Effector memory CD4-positive, alpha-beta T cell (primary cell): ENCODE results near the gene HMCES.
"Not testable (repeated sequence)": the region's sequence is repeated elsewhere in the genome, so short reads cannot be mapped to it uniquely, and the experiment has no call there.

Experiments
- DNase-seq, 3 donors: peaks; one replicate each; pipeline ENCODE4 v3.0.0-alpha.2; 2020
- H3K27ac ChIP-seq: 2 replicates; pipeline ENCODE4 v1.7.0; 2013; ENCODE audit warnings: mild to moderate bottlenecking, low read length, moderate library complexity; ENCODE audit not compliant: insufficient read depth, poor library complexity, severe bottlenecking
- H3K27me3 ChIP-seq: replicated peaks from 2 replicates; pipeline ENCODE4 v1.7.0; 2013; ENCODE audit warnings: mild to moderate bottlenecking, low read length; ENCODE audit not compliant: insufficient read depth, control insufficient read depth, poor library complexity, severe bottlenecking
- H3K36me3 ChIP-seq: 2 replicates; pipeline ENCODE4 v1.7.0; 2013; ENCODE audit warnings: mild to moderate bottlenecking, low read length, moderate library complexity; ENCODE audit not compliant: control insufficient read depth, insufficient read depth
- H3K4me1 ChIP-seq: 2 replicates; pipeline ENCODE4 v1.7.0; 2013; ENCODE audit warnings: low read length, mild to moderate bottlenecking; ENCODE audit not compliant: control insufficient read depth, insufficient read depth, poor library complexity, severe bottlenecking
- H3K4me3 ChIP-seq: 2 replicates; pipeline ENCODE4 v1.7.0; 2013; ENCODE audit warnings: low read length, low read depth, mild to moderate bottlenecking; ENCODE audit not compliant: insufficient read depth, poor library complexity, severe bottlenecking
- H3K9me3 ChIP-seq: 2 replicates; pipeline ENCODE4 v1.7.0; 2013; ENCODE audit warnings: mild to moderate bottlenecking, low read length, moderate library complexity; ENCODE audit not compliant: control insufficient read depth

HMCES gene

GRCh38 chr3:129240436-129240835 lies 38.2 kb upstream of the HMCES start:
- Histone ChIP-seq H3K4me3 (no peak overlapping the region), H3K27me3 (no peaks in the 10 kb centered on the region), H3K9me3 (no peaks in the 10 kb centered on the region), H3K36me3 (no peaks in the 10 kb centered on the region), H3K4me1 (peaks cover 13% of the 10 kb centered on the region), H3K27ac (no peak overlapping the region)
- no peak for DNase-seq

DNA sequence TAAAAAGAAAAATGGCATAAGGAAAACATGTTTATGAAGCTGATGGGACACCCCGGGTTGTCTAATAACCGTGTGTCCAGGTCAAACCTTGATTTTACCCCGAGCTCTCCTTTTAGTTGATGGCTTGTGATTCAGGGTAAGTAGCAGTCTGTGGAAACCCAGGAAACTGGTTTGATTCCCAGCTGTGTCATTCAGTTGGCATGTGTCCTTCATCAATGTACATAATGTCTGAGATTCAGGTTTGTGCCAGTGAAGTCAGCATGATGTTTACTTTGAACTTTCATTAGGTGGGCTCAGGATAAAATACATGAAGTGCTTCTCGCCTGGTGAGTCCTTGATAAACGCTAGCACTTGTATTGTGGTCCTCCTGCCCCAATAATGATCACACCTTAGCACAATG lies 33.5 kb upstream of the HMCES start:
- Histone ChIP-seq H3K4me3 (no peak overlapping the region), H3K9me3 (no peaks in the 10 kb centered on the region), H3K4me1 (peaks cover 15% of the 10 kb centered on the region), H3K27ac (no peak overlapping the region), H3K36me3 (no peaks in the 10 kb centered on the region), H3K27me3 (no peaks in the 10 kb centered on the region)
- no peak for DNase-seq

DNA sequence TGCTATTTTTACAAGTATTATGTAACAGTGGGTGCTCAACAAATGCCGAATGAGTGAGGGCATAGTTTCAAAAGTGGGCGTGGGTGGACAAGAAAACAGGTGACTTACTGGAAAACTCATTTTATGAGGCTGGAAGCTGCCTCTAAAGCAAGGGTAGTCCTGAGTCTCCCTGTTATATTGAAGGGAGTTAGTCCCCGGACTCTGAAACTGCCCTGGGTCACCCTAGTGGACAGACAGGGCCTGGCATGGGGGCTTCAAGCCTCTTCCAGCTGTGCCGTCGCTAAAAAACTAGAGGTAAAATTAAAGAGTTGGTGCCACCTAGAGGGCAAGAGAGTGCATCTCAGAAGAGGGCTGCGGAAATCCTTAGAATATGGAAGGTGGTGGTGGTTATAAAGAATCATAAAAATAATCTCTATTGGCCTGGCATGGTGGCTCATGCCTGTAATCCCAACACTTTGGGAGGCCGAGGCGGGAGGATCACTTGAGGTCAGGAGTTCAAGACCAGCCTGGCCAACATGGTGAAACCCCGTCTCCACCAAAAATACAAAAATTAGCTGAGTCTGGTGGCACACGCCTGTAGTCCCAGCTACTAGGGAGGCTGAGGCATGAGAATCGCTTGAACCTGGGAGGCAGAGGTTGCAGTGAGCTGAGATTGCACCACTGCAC lies 32.9 kb upstream of the HMCES start:
- H3K9me3 ChIP-seq, H3K27ac ChIP-seq, H3K4me3 ChIP-seq, H3K27me3 ChIP-seq, H3K36me3 ChIP-seq: not testable (repeated sequence)
- DNase-seq, result peak; percentile 42 to 60 (median 53)
- peaks cover 20% of the 10 kb centered on the region for H3K4me1 ChIP-seq

- Histone ChIP-seq H3K27ac (no peak overlapping the region), H3K27me3 (no peaks in the 10 kb centered on the region), H3K4me3 (no peak overlapping the region), H3K36me3 (no peaks in the 10 kb centered on the region), H3K9me3 (no peaks in the 10 kb centered on the region), H3K4me1 (peaks cover 20% of the 10 kb centered on the region)
- DNase-seq, result no peak
These were observed 32.0 kb upstream of the HMCES start for GRCh38 chr3:129246636-129247035.

- H3K36me3 ChIP-seq, result peaks cover 11% of the 10 kb centered on the region
- no peak for DNase-seq
- peak overlapping the region; percentile 88 for H3K27ac ChIP-seq
- H3K9me3 ChIP-seq, result no peaks in the 10 kb centered on the region
- peak overlapping the region; percentile 96 for H3K4me3 ChIP-seq
- peaks cover 20% of the 10 kb centered on the region for H3K4me1 ChIP-seq
- H3K27me3 ChIP-seq, result no peaks in the 10 kb centered on the region
These were observed 30.2 kb upstream of the HMCES start for GRCh38 chr3:129248286-129248979.

- peak within 1 kb of the TSS; percentile 96 for H3K4me3 ChIP-seq
- no peaks in the 10 kb centered on the region for H3K27me3 ChIP-seq
- H3K9me3 ChIP-seq, result no peaks in the 10 kb centered on the region
- H3K27ac ChIP-seq, result peak within 1 kb of the TSS; percentile 88
- DNase-seq, result peak; percentile 75 to 81 (median 77)
- peaks cover 19% of the 10 kb centered on the region for H3K36me3 ChIP-seq
- peaks cover 20% of the 10 kb centered on the region for H3K4me1 ChIP-seq
These were observed 29.2 kb upstream of the HMCES start, which contains the start of gene COPG1 for GRCh38 chr3:129249284-129250065. Gene COPG1, plus strand, starts transcription at chr3:129249606. Its CDS starts 104 bp downstream, at chr3:129249710.

- Histone ChIP-seq H3K27ac (no peak overlapping the region), H3K4me3 (no peak overlapping the region), H3K27me3 (no peaks in the 10 kb centered on the region), H3K9me3 (no peaks in the 10 kb centered on the region), H3K36me3 (peaks cover 49% of the 10 kb centered on the region), H3K4me1 (peaks cover 16% of the 10 kb centered on the region)
- DNase-seq, result no peak
These were observed 25.9 kb upstream of the HMCES start for GRCh38 chr3:129252748-129253147.

GRCh38 chr3:129254536-129255230 lies 24.0 kb upstream of the HMCES start:
- H3K27me3 ChIP-seq, result no peaks in the 10 kb centered on the region
- H3K4me3 ChIP-seq, result no peak overlapping the region
- no peak overlapping the region for H3K27ac ChIP-seq
- no peaks in the 10 kb centered on the region for H3K9me3 ChIP-seq
- DNase-seq, result no peak
- peaks cover 64% of the 10 kb centered on the region for H3K36me3 ChIP-seq
- peaks cover 7% of the 10 kb centered on the region for H3K4me1 ChIP-seq

DNA sequence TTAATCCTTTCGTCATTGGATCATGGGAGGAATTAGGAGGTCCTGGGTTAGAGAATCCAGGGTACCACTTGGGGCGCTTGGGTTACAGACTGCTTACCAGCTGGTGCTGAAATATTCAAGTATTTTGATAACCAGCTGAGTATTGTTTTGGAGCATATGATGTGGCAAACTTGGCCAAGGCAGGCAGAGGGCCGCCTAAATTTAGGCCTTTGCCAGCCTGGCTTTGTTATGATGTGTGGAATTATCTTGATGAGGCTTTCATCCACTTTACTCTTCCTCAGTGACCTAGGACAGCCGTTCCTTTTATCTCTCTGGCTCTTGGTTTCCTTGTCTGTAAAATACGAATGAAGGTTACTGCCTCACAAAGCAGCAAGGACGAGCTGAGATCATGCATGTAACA lies 22.4 kb upstream of the HMCES start:
- peaks cover 80% of the 10 kb centered on the region for H3K36me3 ChIP-seq
- no peaks in the 10 kb centered on the region for H3K27me3 ChIP-seq
- no peak overlapping the region for H3K27ac ChIP-seq
- H3K9me3 ChIP-seq, result no peaks in the 10 kb centered on the region
- H3K4me3 ChIP-seq, result no peak overlapping the region
- H3K4me1 ChIP-seq, result no peaks in the 10 kb centered on the region
- DNase-seq, result no peak
